ENCODE results near the gene TMEFF2.

GRCh38 chr2:192029089-192029488, 165.6 kb downstream of the TMEFF2 start:
- no peak for TF ChIP-seq CTCF (IDR thresholded peaks at IDR 0.05)
- no peak for TF ChIP-seq POLR2AphosphoS5 (IDR thresholded peaks at IDR 0.05; ENCODE audit: insufficient read depth in 1 of 2, low read depth in 1 of 2)
